H1 (cell line): ENCODE results near the gene GALNT18. TPM values are rescaled to one million over a fixed set of nuclear protein-coding genes. Genes with fewer than 3 reads are reported as not detected.

Source experiments
- CTCF ChIA-PET: fragments of 300-600 bp; sonication (Branson Sonifier 250); formaldehyde crosslinking; loops from one replicate; lab custom pipeline; 2021; ENCODE audit not compliant: partially characterized antibody; lab: Charles Lee
- POLR2A ChIA-PET: fragments of 300-600 bp; sonication (Branson Sonifier 250); formaldehyde crosslinking; loops from one replicate; lab custom pipeline; 2021; ENCODE audit warnings: inconsistent platforms; ENCODE audit not compliant: partially characterized antibody; lab: Charles Lee
- DNase-seq, 2 experiments: peaks; one replicate each; pipeline versions ENCODE4 v3.0.0 to v3.0.0-alpha.2; 2010 to 2022; ENCODE audit warnings: low spot score in 2 of 2, low read depth in 1 of 2, mixed read lengths in 1 of 2
- FAIRE-seq: peaks from 2 replicates; lab custom pipeline; 2011; peaks lifted over from hg19 to GRCh38; lab: Jason Lieb, UNC
- H2AFZ ChIP-seq: 2 replicates; pipeline ENCODE4 v1.8.1; 2012; ENCODE audit warnings: low read length, inconsistent platforms
- H2AK5ac ChIP-seq: 2 replicates; pipeline ENCODE4 v1.6.1; 2013; ENCODE audit warnings: low read depth, low read length
- H2BK120ac ChIP-seq: replicated peaks from 2 replicates; pipeline ENCODE3; 2013; ENCODE audit warnings: low read depth, low read length, inconsistent platforms
- H2BK12ac ChIP-seq: 2 replicates; pipeline ENCODE4 v1.6.1; 2013; ENCODE audit warnings: low read depth, low read length
- H2BK15ac ChIP-seq: 2 replicates; pipeline ENCODE4 v1.6.1; 2013; ENCODE audit warnings: low read length
- H2BK20ac ChIP-seq: 2 replicates; pipeline ENCODE4 v1.6.1; 2013; ENCODE audit warnings: low read length
- H2BK5ac ChIP-seq: 2 replicates; pipeline ENCODE4 v1.6.1; 2013; ENCODE audit warnings: low read depth, low read length
- H3K14ac ChIP-seq: 2 replicates; pipeline ENCODE4 v1.6.1; 2013; ENCODE audit warnings: inconsistent platforms; ENCODE audit not compliant: insufficient read length
- H3K18ac ChIP-seq: 2 replicates; pipeline ENCODE4 v1.6.1; 2013; ENCODE audit warnings: low read length; ENCODE audit errors: extremely low read depth
- H3K23ac ChIP-seq: 2 replicates; pipeline ENCODE4 v1.6.1; 2013; ENCODE audit warnings: inconsistent platforms; ENCODE audit not compliant: insufficient read length
- H3K23me2 ChIP-seq: 2 replicates; pipeline ENCODE4 v1.6.1; 2013; ENCODE audit warnings: low read depth, low read length
- H3K27ac ChIP-seq: 2 replicates; pipeline ENCODE4 v1.6.1; 2011; ENCODE audit warnings: low read depth, low read length, inconsistent platforms
- H3K27me3 ChIP-seq, 4 experiments: replicated peaks in 1 of 4; 1 replicate in 1 of 4; 2 replicates in 3 of 4; pipeline versions ENCODE4 v1.6.1 to v1.8.1; 2011 to 2013; ENCODE audit warnings: low read length in 3 of 4, mild to moderate bottlenecking in 3 of 4, inconsistent platforms in 2 of 4, mixed read lengths in 2 of 4, moderate library complexity in 1 of 4; ENCODE audit not compliant: control insufficient read depth in 3 of 4, insufficient read depth in 3 of 4; ENCODE audit errors: extremely low read depth in 1 of 4
- H3K36me3 ChIP-seq, 4 experiments: 2 replicates each; pipeline versions ENCODE4 v1.6.1 to v1.8.1; 2011 to 2013; ENCODE audit warnings: mild to moderate bottlenecking in 4 of 4, low read length in 3 of 4, moderate library complexity in 2 of 4, control low read depth in 1 of 4, inconsistent platforms in 1 of 4; ENCODE audit not compliant: insufficient read depth in 4 of 4, control insufficient read depth in 2 of 4
- H3K4ac ChIP-seq: replicated peaks from 2 replicates; pipeline ENCODE3; 2013; ENCODE audit warnings: low read length, low read depth, mixed read lengths, inconsistent platforms; ENCODE audit not compliant: insufficient read length
- H3K4me1 ChIP-seq, 4 experiments: replicated peaks in 1 of 4; 1 replicate in 1 of 4; 2 replicates in 3 of 4; pipeline versions ENCODE4 v1.6.1 to v1.8.1; 2011 to 2013; ENCODE audit warnings: low read length in 3 of 4, inconsistent platforms in 2 of 4, mixed read lengths in 1 of 4; ENCODE audit not compliant: insufficient read depth in 4 of 4, control insufficient read depth in 3 of 4
- H3K4me2 ChIP-seq, 2 experiments: 2 replicates each; pipeline versions ENCODE4 v1.6.1 to v1.8.1; 2011 to 2013; ENCODE audit warnings: low read depth in 2 of 2, low read length in 2 of 2, control low read depth in 1 of 2, inconsistent platforms in 1 of 2, mild to moderate bottlenecking in 1 of 2; ENCODE audit not compliant: insufficient read depth in 1 of 2
- H3K4me3 ChIP-seq, 4 experiments: fragments of 200-600, 300-600 bp in 1 of 4; sonication (generic), shearing (Covaris generic), sonication (Bioruptor Twin) in 1 of 4; 2 replicates each; pipeline versions ENCODE4 v1.5.1 to v1.8.1; 2011 to 2016; ENCODE audit warnings: low read length in 4 of 4, low read depth in 3 of 4, control low read depth in 2 of 4, inconsistent platforms in 2 of 4, mild to moderate bottlenecking in 2 of 4, mixed read lengths in 1 of 4, moderate library complexity in 1 of 4; ENCODE audit not compliant: insufficient read depth in 2 of 4; ENCODE audit errors: extremely low read depth in 1 of 4
- H3K56ac ChIP-seq: replicated peaks from 2 replicates; pipeline ENCODE3; 2013; ENCODE audit warnings: low read depth, mild to moderate bottlenecking, mixed read lengths, low read length, inconsistent platforms; ENCODE audit not compliant: insufficient read length
- H3K79me1 ChIP-seq: 2 replicates; pipeline ENCODE4 v1.6.1; 2013; ENCODE audit warnings: low read depth, low read length, control low read depth
- H3K79me2 ChIP-seq, 2 experiments: 2 replicates each; pipeline versions ENCODE4 v1.6.1 to v1.8.1; 2012 to 2013; ENCODE audit warnings: low read length in 2 of 2, mild to moderate bottlenecking in 2 of 2, inconsistent platforms in 1 of 2; ENCODE audit not compliant: insufficient read depth in 2 of 2, control insufficient read depth in 1 of 2
- H3K9ac ChIP-seq, 4 experiments: replicated peaks in 1 of 4; 1 replicate in 1 of 4; 2 replicates in 3 of 4; pipeline versions ENCODE4 v1.6.1 to v1.8.1; 2011 to 2013; ENCODE audit warnings: low read depth in 3 of 4, low read length in 3 of 4, control low read depth in 2 of 4, mild to moderate bottlenecking in 2 of 4, moderate library complexity in 2 of 4, inconsistent platforms in 1 of 4; ENCODE audit errors: extremely low read depth in 1 of 4
- H3K9me3 ChIP-seq, 2 experiments: 2 replicates each; pipeline versions ENCODE4 v1.6.1 to v1.8.1; 2012 to 2013; ENCODE audit warnings: mild to moderate bottlenecking in 2 of 2, moderate library complexity in 2 of 2, control low read depth in 1 of 2, inconsistent platforms in 1 of 2, low read depth in 1 of 2, low read length in 1 of 2, mixed read lengths in 1 of 2; ENCODE audit not compliant: insufficient read depth in 2 of 2
- H4K20me1 ChIP-seq, 2 experiments: replicated peaks in 1 of 2; 2 replicates each; pipeline versions ENCODE3 to v1.8.1; 2011 to 2013; ENCODE audit warnings: inconsistent platforms in 2 of 2, low read length in 2 of 2, mild to moderate bottlenecking in 1 of 2; ENCODE audit not compliant: insufficient read depth in 2 of 2, control insufficient read depth in 1 of 2
- H4K5ac ChIP-seq: 2 replicates; pipeline ENCODE4 v1.6.1; 2013; ENCODE audit warnings: low read length, low read depth, mixed read lengths, inconsistent platforms; ENCODE audit not compliant: insufficient read length
- H4K8ac ChIP-seq: 2 replicates; pipeline ENCODE4 v1.8.0; 2013; ENCODE audit warnings: mild to moderate bottlenecking, moderate library complexity, low read length, inconsistent platforms; ENCODE audit not compliant: insufficient read depth; ENCODE audit errors: extremely low read depth
- H4K91ac ChIP-seq: replicated peaks from 2 replicates; pipeline ENCODE3; 2013; ENCODE audit warnings: low read length, mixed read lengths, inconsistent platforms; ENCODE audit not compliant: insufficient read length
- EGR1 ChIP-seq: IDR thresholded peaks from 2 replicates; pipeline ENCODE4 v1.6.1; 2011; ENCODE audit warnings: low read depth, low read length, borderline replicate concordance
- EZH2 ChIP-seq: fragments of 200-600 bp; sonication (generic); IDR thresholded peaks from 2 replicates; pipeline ENCODE4 v1.7.1; 2012; ENCODE audit warnings: low read depth, mild to moderate bottlenecking, moderate library complexity, low read length, inconsistent platforms; ENCODE audit not compliant: severe bottlenecking
- RFX5 ChIP-seq: IDR thresholded peaks from 2 replicates; pipeline ENCODE4 v1.6.1; 2011; ENCODE audit warnings: low read depth, low read length, improper control_type of control experiment, borderline replicate concordance
- SIRT6 ChIP-seq: IDR thresholded peaks from one replicate; pipeline ENCODE4 v1.7.1; 2012; ENCODE audit warnings: low read length, inconsistent platforms
- TAF7 ChIP-seq: optimal IDR thresholded peaks from 2 replicates; pipeline ENCODE3; 2011; ENCODE audit warnings: low read depth, mild to moderate bottlenecking, inconsistent platforms, low read length, moderate library complexity, borderline replicate concordance
- WGBS, 2 experiments: shearing (Covaris generic) in 1 of 2; methylation state at CpG; one replicate each; pipeline versions ENCODE4 v1.1.6 to v1.1.7; 2013 to 2015; ENCODE audit warnings: low lambda C conversion rate in 2 of 2, mixed read lengths in 2 of 2, inconsistent platforms in 1 of 2, low coverage in 1 of 2, missing lambda C conversion rate in 1 of 2; ENCODE audit not compliant: insufficient replicate concordance in 2 of 2, insufficient coverage in 1 of 2, insufficient read length in 1 of 2; ENCODE audit errors: extremely low coverage in 1 of 2, missing lambda C conversion rate in 1 of 2; 5-methylcytosine and 5-hydroxymethylcytosine counted together
- polyA plus RNA-seq, 7 experiments: library from polyadenylated mRNA; depleted of rRNA in 3 of 7; stranded (reverse) in 5 of 7; unstranded in 2 of 7; fragments of >200 nt in 5 of 7; fragments of 200-250 nt in 2 of 7; gene quantifications; 1 replicate in 5 of 7; 2 replicates in 1 of 7; 4 replicates in 1 of 7; pipeline versions ENCODE4 v1.2.1 to v1.2.3, GENCODE V29; 2011 to 2013; ENCODE audit warnings: missing spikeins in 2 of 7, mixed read lengths in 2 of 7
- total RNA-seq: library from RNA; stranded (reverse); fragmentation: NEBNext Ultra II Directional; extraction: Animal tissue kit (Norgen Biotek cat#: 25700); gene quantifications from 2 replicates; pipeline ENCODE4 v1.2.1, GENCODE V29; 2021

GALNT18 gene
- total and polyA plus RNA-seq, 2 of the 8 experiments (the other 6 are each of a cell fraction or from before 2014, with no cell fraction given), result 6.0 to 9.4 TPM

GRCh38 chr11:11306855-11307254 is 314.9 kb downstream of the GALNT18 start:
- H3K27me3 ChIP-seq, result no peaks in the 10 kb centered on the region
- no peak for FAIRE-seq
- H3K79me1 ChIP-seq, result no peaks in the 10 kb centered on the region

More at GRCh38 chr11:11306855-11307254, 314.9 kb downstream of the GALNT18 start:
- Histone ChIP-seq H3K27ac (no peak overlapping the region), H2BK15ac (no peak overlapping the region), H2AFZ (no peak overlapping the region), H2AK5ac (no peak overlapping the region), H4K20me1 (no peaks in the 10 kb centered on the region), H3K36me3 (no peaks in the 10 kb centered on the region), H4K5ac (no peak overlapping the region), H3K56ac (no peak overlapping the region), H3K23me2 (no peaks in the 10 kb centered on the region), H3K4me1 (no peaks in the 10 kb centered on the region), H4K91ac (no peak overlapping the region), H3K4ac (no peak overlapping the region), H3K4me2 (no peak overlapping the region), H4K8ac (no peak overlapping the region), H3K18ac (no peak overlapping the region), H3K79me2 (no peaks in the 10 kb centered on the region), H3K9ac (no peak overlapping the region), H2BK5ac (no peak overlapping the region), H2BK20ac (no peak overlapping the region), H2BK120ac (no peak overlapping the region), H3K4me3 (no peak overlapping the region), H3K9me3 (no peaks in the 10 kb centered on the region), H3K23ac (no peak overlapping the region), H3K14ac (no peak overlapping the region), H2BK12ac (no peak overlapping the region)
- ChIA-PET POLR2A (no interaction called here), CTCF (interaction anchor here (0.7 kb wide), 1 partner anchor 157 kb away, joined by 3 read pairs; no protein-coding TSS in a partner anchor)
- TF ChIP-seq SIRT6 (no peak), EGR1 (no peak), EZH2 (no peak), RFX5 (no peak), TAF7 (no peak)
- WGBS, 2 experiments, result 76% methylated on average over 2 of the region's 2 CpGs; no CpG with 5 or more reads in 1 of the 2 experiments
- DNase-seq, result no peak
